ENCODE results near the gene EEIG2.

GRCh38 chr1:108593448-108593847 lies 33.5 kb downstream of the EEIG2 start:
- no peak for TF ChIP-seq CTCF (IDR thresholded peaks at IDR 0.05)
- no peak for TF ChIP-seq POLR2A (IDR thresholded peaks at IDR 0.05)
